Mucosa of descending colon (tissue), 3 donors: ENCODE data around the gene JAK1. TPM values are rescaled to one million over a fixed set of nuclear protein-coding genes. Genes with fewer than 3 reads are reported as not detected.

Source experiments
- ATAC-seq: fragments of 200-7000 bp; cut with Tn5 transposase; one replicate; pipeline ENCODE4 v1.9.1; 2020; ENCODE audit warnings: mild to moderate bottlenecking, moderate library complexity
- DNase-seq, 3 donors: peaks; one replicate each; pipeline ENCODE4 v3.0.0-alpha.2; 2020
- H3K36me3 ChIP-seq: fragments of 200-600 bp; one replicate; pipeline ENCODE4 v1.8.0; 2021; ENCODE audit warnings: low read depth, mild to moderate bottlenecking
- H3K4me1 ChIP-seq: fragments of 200-600 bp; one replicate; pipeline ENCODE4 v1.8.0; 2021; ENCODE audit warnings: low read depth, mild to moderate bottlenecking
- H3K4me3 ChIP-seq: fragments of 200-600 bp; one replicate; pipeline ENCODE4 v1.8.0; 2021; ENCODE audit warnings: mild to moderate bottlenecking
- H3K9me3 ChIP-seq: fragments of 200-600 bp; one replicate; pipeline ENCODE4 v1.8.0; 2021; ENCODE audit warnings: mild to moderate bottlenecking
- intact Hi-C, 2 donors: fragments of 100-400 bp; cut with DNase I in 1 of 2; cut with micrococcal nuclease in 1 of 2; formaldehyde crosslinking; loops; one replicate each; pipeline versions ENCODE4 v1.11.0 to v1.11.1; 2022; cut with DNase I, micrococcal nuclease
- total RNA-seq, 3 donors: library from RNA; stranded (reverse); fragmentation: NEBNext Ultra II Directional in 2 of 3; extraction: Animal tissue kit (Norgen Biotek cat#: 25700) in 2 of 3; gene quantifications; one replicate each; pipeline versions ENCODE4 v1.2.1 to v1.2.4, GENCODE V29; 2021 to 2023
- TF ChIP-seq, protein P1 (sequence below): fragments of 200-600 bp; IDR thresholded peaks from one replicate; pipeline ENCODE4 v1.8.0; 2022; ENCODE audit warnings: antibody characterized with exemption, mild to moderate bottlenecking
- donor health status: DM: no; HTN: no; CAD: no; lungs with moderate emphysema.
- donor health status: DM: no; HTN: no; CAD: no.
- donor health status: DM: no; HTN: yes; CAD: no.

Gene JAK1
- total RNA-seq, 3 donors from 2014 or later: 97.1 to 132 (median 103) TPM

DNA sequence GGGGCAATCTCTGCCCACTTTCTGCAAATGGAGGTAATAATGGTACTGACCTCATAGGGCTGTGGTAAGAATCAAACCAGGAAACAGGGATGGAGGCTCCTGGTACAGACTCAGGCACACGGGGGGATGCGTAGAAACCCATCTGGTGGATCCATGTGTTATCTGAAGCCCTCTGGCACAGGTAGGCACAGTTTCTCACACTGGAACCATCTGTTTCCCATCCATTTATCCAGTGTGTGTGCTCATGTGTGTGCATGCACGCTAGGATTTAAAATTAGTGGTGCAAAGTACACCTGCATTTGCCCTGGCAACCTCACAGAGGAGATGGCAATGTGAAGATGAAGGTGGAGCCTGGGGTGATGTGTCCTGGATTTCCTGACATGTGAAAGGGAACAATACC is 118.2 kb downstream of the JAK1 start:
- Histone ChIP-seq H3K36me3 (no peaks in the 10 kb centered on the region), H3K9me3 (no peaks in the 10 kb centered on the region)
- intact Hi-C loops: no loop called here

DNA sequence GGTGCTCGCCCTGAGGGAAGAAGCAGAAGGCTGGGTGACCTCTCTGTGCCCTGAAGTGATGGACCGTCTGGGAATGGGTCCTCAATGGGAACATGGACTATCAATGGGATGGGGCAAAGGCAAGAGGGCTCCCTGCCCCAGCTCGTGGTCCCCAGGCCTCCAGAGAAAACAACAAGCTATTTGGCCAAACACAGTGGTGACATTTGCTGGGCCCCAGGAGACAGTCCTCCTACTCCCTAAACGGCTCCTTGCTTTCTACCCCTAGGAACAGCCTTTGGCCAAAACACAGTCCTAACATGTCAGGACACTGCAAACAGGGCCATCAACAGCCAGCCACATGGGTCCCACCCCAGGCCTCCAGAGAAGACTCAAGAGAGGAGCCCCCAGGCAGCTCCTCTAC is 118.7 kb downstream of the JAK1 start:
- Histone ChIP-seq H3K36me3 (no peaks in the 10 kb centered on the region), H3K9me3 (no peaks in the 10 kb centered on the region), H3K4me1 (no peaks in the 10 kb centered on the region), H3K4me3 (no peak overlapping the region)
- intact Hi-C loops: no loop called here
- no peak for ATAC-seq
- TF ChIP-seq, protein P1, sequence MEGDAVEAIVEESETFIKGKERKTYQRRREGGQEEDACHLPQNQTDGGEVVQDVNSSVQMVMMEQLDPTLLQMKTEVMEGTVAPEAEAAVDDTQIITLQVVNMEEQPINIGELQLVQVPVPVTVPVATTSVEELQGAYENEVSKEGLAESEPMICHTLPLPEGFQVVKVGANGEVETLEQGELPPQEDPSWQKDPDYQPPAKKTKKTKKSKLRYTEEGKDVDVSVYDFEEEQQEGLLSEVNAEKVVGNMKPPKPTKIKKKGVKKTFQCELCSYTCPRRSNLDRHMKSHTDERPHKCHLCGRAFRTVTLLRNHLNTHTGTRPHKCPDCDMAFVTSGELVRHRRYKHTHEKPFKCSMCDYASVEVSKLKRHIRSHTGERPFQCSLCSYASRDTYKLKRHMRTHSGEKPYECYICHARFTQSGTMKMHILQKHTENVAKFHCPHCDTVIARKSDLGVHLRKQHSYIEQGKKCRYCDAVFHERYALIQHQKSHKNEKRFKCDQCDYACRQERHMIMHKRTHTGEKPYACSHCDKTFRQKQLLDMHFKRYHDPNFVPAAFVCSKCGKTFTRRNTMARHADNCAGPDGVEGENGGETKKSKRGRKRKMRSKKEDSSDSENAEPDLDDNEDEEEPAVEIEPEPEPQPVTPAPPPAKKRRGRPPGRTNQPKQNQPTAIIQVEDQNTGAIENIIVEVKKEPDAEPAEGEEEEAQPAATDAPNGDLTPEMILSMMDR: no peak
- no peak for DNase-seq

More for the DNA sequence above, 118.2 kb downstream of the JAK1 start:
- Histone ChIP-seq H3K4me3 (no peak overlapping the region), H3K4me1 (no peaks in the 10 kb centered on the region)
- no peak for DNase-seq
- TF ChIP-seq, protein P1: no peak
- ATAC-seq: no peak

DNA sequence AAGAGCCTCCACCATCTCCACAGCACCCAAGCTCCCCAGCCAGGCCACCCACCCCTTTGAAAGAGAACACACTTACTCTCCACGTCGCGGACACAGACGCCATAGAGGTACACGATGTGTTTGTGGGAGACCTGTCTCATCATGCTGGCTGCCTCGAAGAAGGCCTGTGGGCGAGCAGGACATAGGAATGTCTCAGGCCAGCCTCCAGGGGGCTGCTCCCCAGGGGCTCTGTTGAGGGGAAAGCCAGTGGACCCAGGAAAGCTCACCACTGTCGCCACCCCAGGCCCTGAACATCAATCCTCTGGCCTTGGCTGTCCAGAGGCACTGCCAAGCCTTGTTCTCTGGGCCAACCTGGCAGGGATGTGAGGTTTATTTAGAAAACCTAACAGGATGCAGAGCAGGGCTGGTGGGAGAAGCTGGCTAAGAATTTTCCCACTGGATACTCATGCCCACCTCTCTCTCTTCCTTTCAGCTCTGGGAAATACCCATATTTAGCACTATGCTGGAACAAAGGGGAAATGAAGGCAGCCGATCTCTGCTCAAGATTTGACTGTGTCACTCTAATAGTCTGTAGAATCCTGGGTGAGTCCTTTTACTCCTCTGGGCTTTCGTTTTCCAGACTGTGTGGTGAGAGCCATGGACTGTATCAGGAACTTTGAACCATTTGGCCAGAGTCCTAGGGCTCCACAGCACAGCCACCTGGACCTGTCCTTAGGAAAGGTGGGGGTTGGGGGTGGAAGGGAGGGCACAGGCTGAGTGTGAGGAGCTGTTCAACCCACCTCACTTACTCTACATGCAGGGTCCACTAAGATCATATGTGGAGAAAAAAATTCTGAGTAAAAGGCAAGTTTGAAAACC is 119.5 kb downstream of the JAK1 start:
- no peak for ATAC-seq
- intact Hi-C loops: no loop called here

DNA sequence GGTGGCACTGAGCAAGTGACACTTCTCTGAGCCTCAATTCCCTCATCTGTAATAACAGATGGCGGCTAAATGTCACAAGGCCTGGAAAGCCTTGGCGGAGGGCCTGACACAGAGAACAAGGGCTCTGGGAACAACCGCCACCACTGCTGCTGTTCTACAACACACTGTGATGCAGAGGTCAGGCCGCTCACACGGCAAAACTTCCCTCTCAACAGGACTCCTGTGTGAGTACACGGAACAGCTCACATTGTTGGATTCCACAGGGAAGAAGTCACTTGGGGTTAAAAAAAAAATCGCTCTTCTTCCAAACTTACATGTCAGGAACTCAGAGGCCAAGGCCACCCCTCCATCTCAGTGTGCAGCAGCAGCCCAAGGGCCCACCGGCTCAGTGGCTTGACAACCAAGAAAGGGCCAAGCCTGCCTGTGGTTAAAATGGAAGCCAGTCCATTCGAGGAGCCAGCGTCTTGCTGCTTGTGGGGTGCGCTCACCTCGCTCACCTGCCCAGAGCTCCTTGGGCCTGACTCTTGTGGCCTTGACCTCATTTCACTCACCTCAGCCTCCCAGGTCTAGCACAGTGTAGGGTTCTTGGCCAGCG is 120.4 kb downstream of the JAK1 start:
- ATAC-seq (no peak), DNase-seq (no peak)
- TF ChIP-seq, protein P1: no peak
- no peaks in the 10 kb centered on the region for H3K9me3 ChIP-seq
- intact Hi-C loops: no loop called here
- no peaks in the 10 kb centered on the region for H3K36me3 ChIP-seq
- H3K4me3 ChIP-seq: no peak overlapping the region
- no peaks in the 10 kb centered on the region for H3K4me1 ChIP-seq

More for the DNA sequence above, 119.5 kb downstream of the JAK1 start:
- DNase-seq: no peak
- TF ChIP-seq, protein P1: no peak
- H3K4me3 ChIP-seq: no peak overlapping the region
- H3K36me3 ChIP-seq: no peaks in the 10 kb centered on the region
- H3K9me3 ChIP-seq: no peaks in the 10 kb centered on the region
- no peaks in the 10 kb centered on the region for H3K4me1 ChIP-seq

DNA sequence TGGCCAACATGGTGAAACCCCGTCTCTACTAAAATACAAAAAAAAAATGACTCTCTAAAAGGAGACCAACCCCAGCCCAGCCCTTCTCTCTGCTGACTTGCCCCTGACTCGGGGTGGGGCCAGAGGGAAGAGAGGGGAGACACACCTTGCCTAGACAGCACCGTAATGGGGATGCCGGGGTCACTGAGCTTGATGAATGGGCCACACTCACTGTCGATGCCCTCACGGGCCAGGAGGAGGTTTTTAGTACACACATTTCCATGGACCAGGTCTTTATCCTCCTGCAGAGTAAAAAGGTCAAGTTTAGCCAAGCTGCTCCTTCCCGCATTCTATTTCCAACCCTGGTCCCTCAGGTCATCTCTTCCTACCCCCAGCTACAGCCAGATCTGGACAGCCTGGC is 121.7 kb downstream of the JAK1 start:
- Histone ChIP-seq H3K36me3 (no peaks in the 10 kb centered on the region), H3K4me3 (no peak overlapping the region), H3K4me1 (no peaks in the 10 kb centered on the region), H3K9me3 (no peaks in the 10 kb centered on the region)
- intact Hi-C loops: no loop called here
- ATAC-seq (no peak), DNase-seq (no peak)
- TF ChIP-seq, protein P1: no peak
